Activated CD8-positive, alpha-beta memory T cell treated with anti-CD3 and anti-CD28 coated beads, Interleukin-2, amount 50 U/mL, for 48 hours (primary cell): Measurements from ENCODE around the gene RSRC2.
"Not testable (repeated sequence)": the region's sequence is repeated elsewhere in the genome, so short reads cannot be mapped to it uniquely, and the experiment has no call there.

Source experiments
- DNase-seq: peaks from one replicate; pipeline ENCODE4 v3.0.0-alpha.2; 2020

RSRC2 gene

GRCh38 chr12:122481861-122482260, 44.9 kb downstream of the RSRC2 start:
- no peak for DNase-seq

DNA sequence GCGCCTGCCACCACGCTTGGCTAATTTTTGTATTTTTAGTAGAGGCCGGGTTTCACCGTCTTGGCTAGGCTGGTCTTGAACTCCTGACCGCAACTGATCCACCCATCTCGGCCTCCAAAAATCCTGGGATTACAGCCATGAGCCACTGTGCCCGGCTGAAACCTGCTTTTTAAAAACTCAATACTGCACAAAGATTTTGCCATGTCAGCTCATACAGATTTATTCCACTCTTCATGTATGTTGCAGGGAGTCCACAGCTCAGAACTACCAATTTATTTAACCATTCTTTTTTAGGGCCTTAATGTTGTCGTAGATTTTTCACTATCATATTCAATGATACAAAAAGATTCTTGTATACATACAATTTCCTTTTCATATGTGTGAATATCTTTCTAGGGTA, 46.0 kb downstream of the RSRC2 start:
- no peak for DNase-seq

DNA sequence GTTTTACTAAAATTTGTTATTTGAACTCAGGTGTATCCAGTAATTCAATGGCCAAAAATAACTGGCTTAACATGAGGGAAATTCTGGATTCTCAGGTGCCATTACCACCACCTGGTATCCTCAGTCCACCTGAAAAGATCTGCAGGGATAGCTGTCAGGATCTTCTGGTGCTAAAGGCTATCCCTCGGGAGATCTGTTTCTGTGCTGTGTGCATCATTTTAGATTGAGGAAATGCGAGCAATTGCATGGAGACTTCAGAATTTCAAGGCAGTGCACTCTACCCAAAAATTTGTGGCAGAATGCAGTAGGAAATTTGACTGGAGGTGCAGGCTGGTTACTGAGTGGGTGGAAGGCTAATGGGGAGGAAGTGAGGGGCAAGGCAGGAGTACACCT, 52.4 kb downstream of the RSRC2 start:
- peak; percentile 22 for DNase-seq

GRCh38 chr12:122473543-122474323, 53.0 kb downstream of the RSRC2 start:
- DNase-seq = peak; percentile 69

- no peak for DNase-seq
Observed at GRCh38 chr12:122471324-122472226, 55.2 kb downstream of the RSRC2 start.

DNA sequence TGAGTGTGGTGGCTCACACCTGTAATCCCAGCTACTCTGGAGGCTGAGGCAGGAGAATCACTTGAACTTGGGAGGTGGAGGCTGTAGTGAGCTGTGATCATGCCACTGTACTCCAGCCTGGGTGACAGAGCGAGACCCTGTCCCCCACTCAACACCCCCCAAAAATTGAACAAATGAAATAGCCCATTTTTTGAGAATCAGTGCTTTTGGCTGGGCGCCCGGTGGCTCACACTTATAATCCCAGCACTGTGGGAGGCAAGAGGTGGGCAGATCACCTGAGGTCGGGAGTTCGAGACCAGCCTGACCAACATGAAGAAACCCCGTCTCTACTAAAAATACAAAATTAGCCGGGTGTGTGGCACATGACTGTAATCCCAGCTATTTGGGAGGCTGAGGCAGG, 56.2 kb downstream of the RSRC2 start:
- peak; percentile 40 for DNase-seq

GRCh38 chr12:122469856-122470255, 56.9 kb downstream of the RSRC2 start:
- peak; percentile 36 for DNase-seq

DNA sequence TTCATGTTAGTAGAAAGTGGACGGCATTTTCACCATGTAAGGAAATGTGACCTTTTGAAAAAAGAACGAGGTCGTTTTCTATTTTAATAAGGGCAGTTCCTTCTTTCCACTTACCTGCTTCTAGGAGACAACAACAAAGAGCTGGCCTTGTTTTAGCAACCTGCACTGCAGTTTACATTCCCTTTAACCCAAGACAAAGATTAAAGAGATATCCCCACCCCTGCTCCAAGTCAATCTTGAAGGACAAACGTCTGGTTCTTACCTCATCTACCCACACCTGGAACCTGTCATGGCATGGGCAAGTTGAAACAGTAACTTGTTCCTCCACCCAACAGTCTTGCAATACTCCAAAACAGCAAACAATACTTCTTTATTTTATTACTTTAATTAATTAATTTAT, 58.8 kb downstream of the RSRC2 start:
- DNase-seq = no peak

DNA sequence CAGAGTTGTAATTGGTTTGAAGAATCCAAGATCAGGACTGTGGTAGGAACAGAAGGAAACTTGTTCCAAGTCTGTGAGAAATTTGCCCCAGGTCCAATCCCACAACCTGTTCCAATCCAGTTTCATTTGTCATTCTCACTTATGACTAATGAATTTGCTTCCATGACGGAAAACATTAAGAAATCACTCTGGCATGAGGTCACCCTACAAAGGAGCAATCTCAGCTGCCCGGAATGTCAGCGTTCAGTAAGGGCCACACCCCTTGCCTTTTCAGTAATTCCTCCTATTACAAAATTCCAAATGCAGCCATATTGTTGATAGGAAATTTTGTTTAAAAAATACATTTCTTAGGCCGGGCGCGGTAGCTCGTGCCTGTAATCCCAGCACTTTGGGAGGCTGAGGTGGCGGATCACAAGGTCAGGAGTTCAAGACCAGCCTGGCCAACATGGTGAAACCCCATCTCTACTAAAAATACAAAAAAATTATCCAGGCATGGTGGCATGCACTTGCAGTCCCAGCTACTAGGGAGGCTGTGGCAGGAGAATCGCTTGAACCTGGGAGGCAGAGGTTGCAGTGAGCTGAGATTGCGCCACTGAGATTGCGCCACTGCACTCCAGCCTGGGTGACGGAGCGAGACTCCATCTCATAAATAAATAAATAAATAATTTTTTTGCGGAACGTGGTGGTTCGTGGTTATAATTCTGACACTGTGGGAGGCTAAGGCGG, 62.3 kb downstream of the RSRC2 start:
- not testable (repeated sequence) for DNase-seq

DNA sequence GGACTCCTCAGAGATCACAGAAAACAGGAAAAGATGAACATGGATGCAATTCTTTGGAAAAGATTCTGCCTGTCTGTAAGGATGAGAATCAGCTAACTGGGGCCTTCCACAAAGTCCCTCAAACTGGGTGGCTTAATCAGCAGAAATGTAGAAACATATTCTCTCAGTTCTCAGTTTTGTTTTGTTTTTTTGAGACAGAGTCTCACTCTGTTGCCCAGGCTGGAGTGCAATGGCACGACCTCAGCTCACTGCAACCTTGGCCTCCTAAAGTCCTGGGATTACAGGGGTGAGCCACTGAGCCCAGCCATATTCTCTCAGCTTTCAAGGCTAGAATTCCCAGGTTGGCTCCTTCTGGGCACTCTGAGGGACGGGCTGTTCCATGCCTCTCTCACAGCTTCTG, 66.1 kb downstream of the RSRC2 start:
- no peak for DNase-seq

- peak; percentile 13 for DNase-seq
Observed at GRCh38 chr12:122460061-122460460, 66.7 kb downstream of the RSRC2 start.

GRCh38 chr12:122459211-122459610, 67.5 kb downstream of the RSRC2 start:
- DNase-seq = peak; percentile 8

DNA sequence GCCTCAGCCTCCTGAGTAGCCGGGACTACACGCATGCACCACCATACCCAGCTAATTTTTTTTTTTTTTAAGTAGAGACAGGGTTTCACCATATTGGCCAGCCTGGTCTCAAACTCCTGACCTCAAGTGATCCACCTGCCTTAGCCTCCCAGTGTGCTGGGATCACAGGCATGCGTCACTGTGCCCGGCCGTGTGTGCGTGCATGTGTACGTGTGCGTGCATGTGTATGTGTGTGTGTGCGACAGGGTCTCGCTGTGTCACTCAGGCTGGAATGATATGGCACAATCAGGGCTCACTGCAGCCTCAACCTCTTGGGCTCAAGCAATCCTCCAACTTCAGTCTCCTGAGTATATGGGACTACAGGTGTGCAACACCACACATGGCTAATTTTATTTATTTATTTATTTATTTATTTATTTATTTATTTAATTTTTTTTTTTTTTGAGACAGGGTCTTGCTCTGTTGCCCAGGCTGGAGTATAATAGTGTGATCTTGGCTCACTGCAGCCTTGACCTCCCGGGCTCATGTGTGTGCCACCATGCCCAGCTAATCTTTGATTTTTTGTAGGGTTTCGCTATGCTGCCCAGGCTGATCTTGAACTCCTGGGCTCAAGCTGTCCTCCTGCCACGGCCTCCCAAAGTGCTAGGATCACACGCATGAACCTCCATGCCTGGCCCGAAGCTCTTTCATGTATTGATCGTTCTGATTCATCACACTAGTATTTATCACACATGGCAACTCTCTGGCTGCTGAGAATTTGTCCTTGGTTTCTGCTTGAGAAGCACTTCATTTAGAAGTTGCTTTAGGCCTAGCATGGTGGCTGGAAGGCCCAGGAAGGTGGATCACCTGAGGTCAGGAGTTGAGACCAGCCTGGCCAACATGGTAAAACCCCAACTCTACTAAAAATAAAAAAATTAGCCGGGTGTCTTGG, 68.4 kb downstream of the RSRC2 start:
- peak; percentile 44 for DNase-seq

DNA sequence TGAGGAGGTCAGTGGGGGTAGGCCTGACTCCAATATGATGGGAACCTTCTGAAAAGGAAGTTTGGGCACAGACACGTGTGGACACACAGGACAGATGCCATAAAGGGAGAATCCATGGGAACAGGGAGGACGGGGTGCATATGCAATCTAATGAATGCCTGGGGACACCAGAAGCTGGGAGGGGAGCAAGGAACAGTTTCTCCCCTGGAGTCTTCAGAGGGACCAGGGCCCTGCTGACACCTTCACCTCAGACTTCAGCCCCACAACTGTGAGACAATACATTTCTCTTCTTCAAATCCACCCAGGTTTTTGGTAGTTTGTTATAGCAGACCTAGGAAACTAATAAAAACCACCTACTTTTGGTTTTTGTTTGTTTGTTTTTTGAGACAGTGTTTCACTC, 69.1 kb downstream of the RSRC2 start:
- DNase-seq = no peak

GRCh38 chr12:122454739-122455138, 72.0 kb downstream of the RSRC2 start:
- no peak for DNase-seq

DNA sequence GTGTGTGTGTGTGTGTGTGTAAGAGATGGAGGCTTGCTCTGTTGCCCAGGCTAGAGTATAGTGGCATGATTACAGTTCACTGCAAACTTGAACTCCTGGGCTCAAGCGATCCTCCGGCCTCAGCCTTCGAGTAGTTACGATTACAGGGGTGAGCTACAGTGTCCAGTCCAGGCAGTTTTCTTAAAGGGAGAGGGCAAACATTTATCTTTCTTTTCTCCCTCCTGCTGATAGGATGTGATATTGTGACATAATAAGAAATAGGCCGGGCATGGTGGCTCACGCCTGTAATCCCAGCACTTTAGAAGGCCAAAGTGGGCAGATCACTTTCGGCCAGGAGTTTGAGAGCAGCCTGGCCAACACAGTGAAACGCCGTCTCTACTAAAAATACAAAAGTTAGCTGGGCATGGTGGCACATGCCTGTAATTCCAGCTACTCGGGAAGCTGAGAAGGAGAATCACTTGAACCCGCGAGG, 72.5 kb downstream of the RSRC2 start:
- no peak for DNase-seq
